CD14-positive monocyte (primary cell): ENCODE results near the gene CCDC88A. TPM values are rescaled to one million over a fixed set of nuclear protein-coding genes. Genes with fewer than 3 reads are reported as not detected.
A peak's percentile ranks its signal among the peaks of the same experiment; 100 is the strongest.
"Not testable (repeated sequence)": the region's sequence is repeated elsewhere in the genome, so short reads cannot be mapped to it uniquely, and the experiment has no call there.

Source experiments
- DNase-seq, 3 donors: peaks; one replicate each; pipeline ENCODE4 v3.0.0-alpha.2; 2011 to 2022
- H2AFZ ChIP-seq: 2 replicates; pipeline ENCODE4 v1.6.0; 2012; ENCODE audit warnings: mild to moderate bottlenecking, low read depth, low read length, inconsistent platforms; ENCODE audit not compliant: insufficient read depth, poor library complexity, severe bottlenecking
- H3K27ac ChIP-seq, 2 donors: 1 replicate in 1 of 2; 2 replicates in 1 of 2; pipeline ENCODE4 v1.5.1; 2012 to 2013; ENCODE audit warnings: low read length in 2 of 2, control low read depth in 1 of 2, inconsistent platforms in 1 of 2, low read depth in 1 of 2, mild to moderate bottlenecking in 1 of 2
- H3K27me3 ChIP-seq, 2 donors: one replicate each; pipeline versions ENCODE4 v1.6.0 to v1.6.1; 2011 to 2013; ENCODE audit warnings: low read length in 2 of 2; ENCODE audit not compliant: control insufficient read depth in 2 of 2, insufficient read depth in 2 of 2
- H3K36me3 ChIP-seq, 2 donors: replicated peaks in 1 of 2; 1 replicate in 1 of 2; 2 replicates in 1 of 2; pipeline versions ENCODE4 v1.5.1 to v1.6.1; 2012 to 2013; ENCODE audit warnings: low read length in 2 of 2, control low read depth in 1 of 2, inconsistent platforms in 1 of 2, mild to moderate bottlenecking in 1 of 2; ENCODE audit not compliant: insufficient read depth in 2 of 2, control insufficient read depth in 1 of 2
- H3K4me1 ChIP-seq, 2 donors: 1 replicate in 1 of 2; 2 replicates in 1 of 2; pipeline versions ENCODE4 v1.5.1 to v1.6.1; 2012 to 2013; ENCODE audit warnings: low read length in 2 of 2, control low read depth in 1 of 2, inconsistent platforms in 1 of 2, mild to moderate bottlenecking in 1 of 2, moderate library complexity in 1 of 2; ENCODE audit not compliant: insufficient read depth in 2 of 2, control insufficient read depth in 1 of 2
- H3K4me2 ChIP-seq: replicated peaks from 2 replicates; pipeline ENCODE3; 2012; ENCODE audit warnings: low read length, moderate library complexity, mild to moderate bottlenecking; ENCODE audit not compliant: poor library complexity, severe bottlenecking; ENCODE audit errors: extremely low read depth
- H3K4me3 ChIP-seq, 3 experiments: fragments of 200-600 bp in 1 of 3; sonication (generic) in 1 of 3; replicated peaks in 1 of 3; 1 replicate in 2 of 3; 2 replicates in 1 of 3; pipeline ENCODE4 v1.5.1; 2011 to 2013; ENCODE audit warnings: low read length in 3 of 3, mild to moderate bottlenecking in 3 of 3, control low read depth in 2 of 3, low read depth in 2 of 3, inconsistent platforms in 1 of 3, moderate library complexity in 1 of 3
- H3K79me2 ChIP-seq: 2 replicates; pipeline ENCODE4 v1.6.0; 2012; ENCODE audit warnings: mild to moderate bottlenecking, control low read depth, inconsistent platforms, low read length, moderate library complexity; ENCODE audit not compliant: insufficient read depth
- H3K9ac ChIP-seq: 2 replicates; pipeline ENCODE4 v1.6.0; 2017; ENCODE audit warnings: low read length, mild to moderate bottlenecking; ENCODE audit not compliant: insufficient read depth, poor library complexity, severe bottlenecking
- H3K9me3 ChIP-seq, 2 donors: replicated peaks in 1 of 2; 1 replicate in 1 of 2; 2 replicates in 1 of 2; pipeline versions ENCODE4 v1.5.1 to v1.6.1; 2012 to 2013; ENCODE audit warnings: low read length in 2 of 2, control low read depth in 1 of 2; ENCODE audit not compliant: control insufficient read depth in 1 of 2, insufficient read depth in 1 of 2
- H4K20me1 ChIP-seq: 2 replicates; pipeline ENCODE4 v1.6.0; 2012; ENCODE audit warnings: mild to moderate bottlenecking, low read length, control low read depth, moderate library complexity; ENCODE audit not compliant: insufficient read depth
- H3K27ac Mint-ChIP-seq, 7 donors: one replicate each; pipeline ENCODE4 v1.8.0; 2020; ENCODE audit warnings: mild to moderate bottlenecking in 7 of 7, mixed read lengths in 7 of 7, moderate library complexity in 6 of 7, inconsistent platforms in 2 of 7
- H3K27me3 Mint-ChIP-seq, 3 donors: one replicate each; pipeline ENCODE4 v1.8.0; 2021 to 2022; ENCODE audit warnings: low read depth in 3 of 3, mild to moderate bottlenecking in 3 of 3, mixed read lengths in 3 of 3, moderate library complexity in 3 of 3, inconsistent platforms in 1 of 3
- H3K36me3 Mint-ChIP-seq, 2 donors: one replicate each; pipeline ENCODE4 v1.8.0; 2020; ENCODE audit warnings: mixed read lengths in 2 of 2, inconsistent platforms in 1 of 2, mild to moderate bottlenecking in 1 of 2
- H3K4me1 Mint-ChIP-seq: one replicate; pipeline ENCODE4 v1.8.0; 2020; ENCODE audit warnings: mild to moderate bottlenecking, mixed read lengths
- H3K4me3 Mint-ChIP-seq, 2 donors: one replicate each; pipeline ENCODE4 v1.8.0; 2020; ENCODE audit warnings: mild to moderate bottlenecking in 2 of 2, mixed read lengths in 2 of 2, moderate library complexity in 1 of 2
- H3K9me3 Mint-ChIP-seq, 7 donors: one replicate each; pipeline ENCODE4 v1.8.0; 2020 to 2022; ENCODE audit warnings: mixed read lengths in 7 of 7, mild to moderate bottlenecking in 6 of 7, moderate library complexity in 6 of 7, inconsistent platforms in 2 of 7
- CTCF ChIP-seq: fragments of 200-600 bp; IDR thresholded peaks from one replicate; pipeline ENCODE4 v1.8.0; 2022; ENCODE audit warnings: antibody characterized with exemption, mild to moderate bottlenecking
- WGBS: methylation state at CpG from one replicate; pipeline ENCODE4 v1.1.5; 2013; ENCODE audit warnings: missing lambda C conversion rate; ENCODE audit not compliant: insufficient coverage; 5-methylcytosine and 5-hydroxymethylcytosine counted together
- intact Hi-C, 2 donors: fragments of 100-400 bp; cut with micrococcal nuclease; formaldehyde crosslinking; loops; one replicate each; pipeline versions ENCODE4 v1.15.0 to v1.15.1; 2023
- polyA plus RNA-seq, 3 donors: library from polyadenylated mRNA; depleted of rRNA in 1 of 3; unstranded in 2 of 3; stranded (reverse) in 1 of 3; fragments of 300-500 nt in 2 of 3; fragments of >200 nt in 1 of 3; fragmentation: Illumina TruSeq in 2 of 3; gene quantifications; 1 replicate in 2 of 3; 2 replicates in 1 of 3; pipeline ENCODE4 v1.2.3, GENCODE V29; 2012 to 2021

Gene CCDC88A
- polyA plus RNA-seq, 3 donors = 9.9 to 57.1 (median 17.9) TPM

- H3K4me3 ChIP-seq = no peak overlapping the region
- no peaks in the 10 kb centered on the region for H3K79me2 ChIP-seq
- H2AFZ ChIP-seq = no peak overlapping the region
- H4K20me1 ChIP-seq = no peaks in the 10 kb centered on the region
- no peak overlapping the region for H3K4me2 ChIP-seq
- no peak overlapping the region for H3K9ac ChIP-seq
- 100% methylated on average over 3 of the region's 5 CpGs for WGBS
- H3K27ac ChIP-seq = no peak overlapping the region
- intact Hi-C loops = no loop called here
- no peak for TF ChIP-seq CTCF
- H3K9me3 Mint-ChIP-seq = no peaks in the 10 kb centered on the region
- H3K4me3 Mint-ChIP-seq = no peak overlapping the region
- H3K36me3 Mint-ChIP-seq = peaks cover 52 to 84% of the 10 kb centered on the region in 2 donors
- no peaks in the 10 kb centered on the region for H3K9me3 ChIP-seq
- peak overlapping the region in 1 of 7 donors; percentile 69 for H3K27ac Mint-ChIP-seq
- no peaks in the 10 kb centered on the region for H3K4me1 Mint-ChIP-seq
- no peaks in the 10 kb centered on the region for H3K4me1 ChIP-seq
- no peak for DNase-seq
- H3K27me3 Mint-ChIP-seq = no peaks in the 10 kb centered on the region
- peaks cover 55 to 93% of the 10 kb centered on the region in 2 donors for H3K36me3 ChIP-seq
- H3K27me3 ChIP-seq = no peaks in the 10 kb centered on the region
These were observed 174.2 kb downstream of the CCDC88A start for GRCh38 chr2:55245411-55245810.

- Mint-ChIP-seq H3K9me3 (no peaks in the 10 kb centered on the region), H3K27ac (no peak overlapping the region), H3K27me3 (no peaks in the 10 kb centered on the region), H3K4me1 (no peaks in the 10 kb centered on the region), H3K4me3 (no peak overlapping the region), H3K36me3 (peaks cover 48 to 83% of the 10 kb centered on the region in 2 donors)
- Histone ChIP-seq H3K27ac (no peak overlapping the region), H3K4me2 (no peak overlapping the region), H3K36me3 (peaks cover 51 to 85% of the 10 kb centered on the region in 2 donors), H3K27me3 (no peaks in the 10 kb centered on the region), H2AFZ (no peak overlapping the region), H4K20me1 (no peaks in the 10 kb centered on the region), H3K4me3 (no peak overlapping the region), H3K4me1 (no peaks in the 10 kb centered on the region), H3K9ac (no peak overlapping the region), H3K9me3 (no peaks in the 10 kb centered on the region), H3K79me2 (no peaks in the 10 kb centered on the region)
- no CpG with 5 or more reads among the region's 1 CpG for WGBS
- no peak for DNase-seq
- no peak for TF ChIP-seq CTCF
- intact Hi-C loops = no loop called here
These were observed 177.0 kb downstream of the CCDC88A start for GRCh38 chr2:55242617-55243016.

GRCh38 chr2:55241582-55241981, 178.1 kb downstream of the CCDC88A start:
- H3K36me3 ChIP-seq = peaks cover 50 to 85% of the 10 kb centered on the region in 2 donors
- WGBS = 95% methylated on average over 7 of the region's 8 CpGs

More at GRCh38 chr2:55241582-55241981, 178.1 kb downstream of the CCDC88A start:
- H3K27me3 ChIP-seq, intact Hi-C loops, H3K4me1 ChIP-seq, H3K4me1 Mint-ChIP-seq, H3K27ac ChIP-seq, H3K9me3 Mint-ChIP-seq, H2AFZ ChIP-seq, DNase-seq, H3K9ac ChIP-seq, H3K27me3 Mint-ChIP-seq, H3K4me3 ChIP-seq, H4K20me1 ChIP-seq, H3K9me3 ChIP-seq, H3K4me3 Mint-ChIP-seq, H3K79me2 ChIP-seq, H3K4me2 ChIP-seq: not testable (repeated sequence)
- Mint-ChIP-seq H3K36me3 (peaks cover 44 to 82% of the 10 kb centered on the region in 2 donors), H3K27ac (peak overlapping the region in 2 of 7 donors; percentile 19 to 55)
